PC-3 (cell line): ENCODE results near the gene APOBEC3C. TPM values are rescaled to one million over a fixed set of nuclear protein-coding genes. Genes with fewer than 3 reads are reported as not detected.
"Not testable (repeated sequence)": the region's sequence is repeated elsewhere in the genome, so short reads cannot be mapped to it uniquely, and the experiment has no call there.

ENCODE experiments used
- ATAC-seq: fragments of 200-7000 bp; cut with Tn5 transposase; 2 replicates; pipeline ENCODE4 v1.9.1; 2020; ENCODE audit warnings: mild to moderate bottlenecking, moderate library complexity
- BruUV-seq: library from RNA; stranded (reverse); fragments of 400-500 nt; replicated peaks from 2 replicates; lab custom pipeline; 2021; lab: Mats Ljungman, UMichigan
- CTCF ChIA-PET: fragments of 300-600 bp; sonication (Branson Sonifier 250); formaldehyde crosslinking; loops from one replicate; lab custom pipeline; 2022; ENCODE audit warnings: antibody characterized with exemption; lab: Charles Lee
- POLR2A ChIA-PET: fragments of 300-600 bp; sonication (Branson Sonifier 250); formaldehyde crosslinking; loops from one replicate; lab custom pipeline; 2022; ENCODE audit warnings: antibody characterized with exemption; ENCODE audit not compliant: unreplicated experiment; lab: Charles Lee
- DNase-seq: peaks from one replicate; pipeline ENCODE4 v3.0.0-alpha.2; 2015
- H2AFZ ChIP-seq: fragments of 300-600 bp; sonication (generic); 2 replicates; pipeline ENCODE4 v1.6.0; 2016; ENCODE audit warnings: antibody characterized with exemption, low read length
- H3F3A ChIP-seq: fragments of 300-600 bp; sonication (generic); one replicate; pipeline ENCODE4 v1.6.0; 2017; ENCODE audit warnings: antibody characterized with exemption, low read length, control low read depth, mild to moderate bottlenecking; ENCODE audit not compliant: unreplicated experiment
- H3K27ac ChIP-seq: fragments of 300-600 bp; sonication (generic); 2 replicates; pipeline ENCODE4 v1.5.1; 2016; ENCODE audit warnings: mild to moderate bottlenecking, low read length
- H3K27me3 ChIP-seq: fragments of 300-600 bp; sonication (generic); 2 replicates; pipeline ENCODE4 v1.6.1; 2016; ENCODE audit warnings: low read length, mixed read lengths
- H3K36me3 ChIP-seq: fragments of 300-600 bp; sonication (generic); 2 replicates; pipeline ENCODE4 v1.6.1; 2016; ENCODE audit warnings: low read depth, mixed run types, low read length, mixed read lengths
- H3K4me1 ChIP-seq: fragments of 300-600 bp; sonication (generic); 2 replicates; pipeline ENCODE4 v1.5.1; 2016; ENCODE audit warnings: low read length; ENCODE audit not compliant: insufficient read depth
- H3K4me2 ChIP-seq: fragments of 300-600 bp; sonication (generic); 2 replicates; pipeline ENCODE4 v1.6.0; 2016; ENCODE audit warnings: low read length
- H3K4me3 ChIP-seq: fragments of 300-600 bp; sonication (generic); 2 replicates; pipeline ENCODE4 v1.5.1; 2016; ENCODE audit warnings: mild to moderate bottlenecking, low read length, mixed read lengths
- H3K79me2 ChIP-seq: fragments of 300-600 bp; sonication (generic); 2 replicates; pipeline ENCODE4 v1.6.1; 2017; ENCODE audit warnings: low read length, mixed read lengths
- H3K9ac ChIP-seq: fragments of 300-600 bp; sonication (generic); 2 replicates; pipeline ENCODE4 v1.6.0; 2016; ENCODE audit warnings: mild to moderate bottlenecking, low read length
- H3K9me2 ChIP-seq: fragments of 300-600 bp; sonication (generic); replicated peaks from 2 replicates; pipeline ENCODE4 v1.6.1; 2016; ENCODE audit warnings: mixed run types, low read length, mixed read lengths
- H3K9me3 ChIP-seq: fragments of 300-600 bp; sonication (generic); 2 replicates; pipeline ENCODE4 v1.6.1; 2016; ENCODE audit warnings: low read length, mixed read lengths
- H4K20me1 ChIP-seq: fragments of 300-600 bp; sonication (generic); 2 replicates; pipeline ENCODE4 v1.6.1; 2016; ENCODE audit warnings: low read length, mixed read lengths
- CTCF ChIP-seq: fragments of 300-600 bp; sonication (generic); conservative IDR thresholded peaks from 2 replicates; pipeline ENCODE4 v1.5.1; 2017; ENCODE audit warnings: antibody characterized with exemption, low read depth, mild to moderate bottlenecking, low read length
- EZH2 ChIP-seq: fragments of 300-600 bp; sonication (generic); IDR thresholded peaks from one replicate; pipeline ENCODE4 v1.6.1; 2017; ENCODE audit warnings: antibody characterized with exemption, mild to moderate bottlenecking, low read length; ENCODE audit not compliant: unreplicated experiment
- EZH2phosphoT487 ChIP-seq: fragments of 300-600 bp; sonication (generic); IDR thresholded peaks from 2 replicates; pipeline ENCODE4 v1.6.1; 2018; ENCODE audit warnings: mild to moderate bottlenecking, antibody characterized with exemption, low read length, borderline replicate concordance
- intact Hi-C: fragments of 100-400 bp; cut with micrococcal nuclease; formaldehyde crosslinking; loops from 2 replicates; pipeline ENCODE4 v1.9.0; 2023
- total RNA-seq: library from RNA; depleted of rRNA; stranded (reverse); fragments of >200 nt; gene quantifications from 2 replicates; pipeline ENCODE4 v1.2.3, GENCODE V29; 2014

The APOBEC3C gene
- total RNA-seq, 1 experiment from 2014 or later: 35.5 TPM

- H3K4me1 ChIP-seq: peaks cover 7% of the 10 kb centered on the region; the same call in 1 of the 2 replicates
- H3K36me3 ChIP-seq: 0 out of 2 replicates have a peak, but pooled peaks cover 5% of the 10 kb centered on the region
- no TSS peak for BruUV-seq
- H3K4me2 ChIP-seq: peak overlapping the region; percentile 60
- no peaks in the 10 kb centered on the region for H3F3A ChIP-seq
- no peak for DNase-seq
- no peaks in the 10 kb centered on the region for H3K27me3 ChIP-seq
- no peak overlapping the region for H2AFZ ChIP-seq
- ChIA-PET POLR2A (no interaction called here), CTCF (no interaction called here)
- no peak overlapping the region for H3K9ac ChIP-seq
- H4K20me1 ChIP-seq: no peaks in the 10 kb centered on the region
- H3K79me2 ChIP-seq: peaks cover 32% of the 10 kb centered on the region
- H3K9me3 ChIP-seq: no peaks in the 10 kb centered on the region
- TF ChIP-seq CTCF (no peak), EZH2phosphoT487 (no peak), EZH2 (no peak)
- peak overlapping the region; percentile 35; the same call in 1 of the 2 replicates for H3K4me3 ChIP-seq
- no peak overlapping the region for H3K27ac ChIP-seq
- no peak for ATAC-seq
- no peaks in the 10 kb centered on the region for H3K9me2 ChIP-seq
- intact Hi-C loops: no loop called here
These were observed 2.5 kb downstream of the APOBEC3C start for GRCh38 chr22:39016592-39016991.

GRCh38 chr22:39017596-39018365 is 3.7 kb downstream of the APOBEC3C start:
- H3F3A ChIP-seq: no peaks in the 10 kb centered on the region
- H2AFZ ChIP-seq: no peak overlapping the region
- H3K36me3 ChIP-seq: 0 out of 2 replicates have a peak, but pooled peaks cover 5% of the 10 kb centered on the region
- H4K20me1 ChIP-seq: no peaks in the 10 kb centered on the region
- peak overlapping the region; percentile 34; the same call in 1 of the 2 replicates for H3K4me2 ChIP-seq
- peaks cover 32% of the 10 kb centered on the region for H3K79me2 ChIP-seq
- no TSS peak for BruUV-seq
- 0 out of 2 replicates have a peak overlapping the region, but pooled peaks have one; percentile 12 for H3K4me3 ChIP-seq
- no peak overlapping the region for H3K9ac ChIP-seq
- DNase-seq (no peak), ATAC-seq (no peak)
- no peaks in the 10 kb centered on the region for H3K27me3 ChIP-seq
- intact Hi-C loops: no loop called here
- peaks cover 7% of the 10 kb centered on the region; the same call in 1 of the 2 replicates for H3K4me1 ChIP-seq
- H3K9me3 ChIP-seq: no peaks in the 10 kb centered on the region
- CTCF ChIA-PET: no interaction called here
- POLR2A ChIA-PET: no interaction called here
- no peak overlapping the region for H3K27ac ChIP-seq
- H3K9me2 ChIP-seq: no peaks in the 10 kb centered on the region
- no peak for TF ChIP-seq EZH2phosphoT487
- TF ChIP-seq EZH2: no peak
- no peak for TF ChIP-seq CTCF

- H3K4me3 ChIP-seq, H3K4me2 ChIP-seq, H3F3A ChIP-seq, H3K9me2 ChIP-seq, H3K36me3 ChIP-seq, H3K9ac ChIP-seq, H2AFZ ChIP-seq, CTCF ChIA-PET, H3K27me3 ChIP-seq, H3K27ac ChIP-seq, H4K20me1 ChIP-seq, H3K9me3 ChIP-seq, H3K4me1 ChIP-seq, POLR2A ChIA-PET, intact Hi-C loops: not testable (repeated sequence)
- peaks cover 21% of the 10 kb centered on the region for H3K79me2 ChIP-seq
- BruUV-seq: TSS peak; percentile 18
- DNase-seq: peak; percentile 11
- peak; percentile 33 for ATAC-seq
These were observed 6.1 kb downstream of the APOBEC3C start for GRCh38 chr22:39020021-39020651.
